ENCODE results near the gene COX6B1.
"Not testable (repeated sequence)": the region's sequence is repeated elsewhere in the genome, so short reads cannot be mapped to it uniquely, and the experiment has no call there.

The COX6B1 gene

GRCh38 chr19:35675589-35676140 is 27.5 kb downstream of the COX6B1 start:
- DNase-seq (ENCODE audit: low read depth), result no peak
- no peak for TF ChIP-seq CTCF (conservative IDR thresholded peaks at IDR 0.05; ENCODE audit: low read depth, low read length)
- H3K4me3 ChIP-seq (ENCODE audit: low read depth, low read length), result no peak overlapping the region

- no peak for DNase-seq (ENCODE audit: low read depth)
- no peak for TF ChIP-seq CTCF (conservative IDR thresholded peaks at IDR 0.05; ENCODE audit: low read depth, low read length)
- no peak overlapping the region for H3K4me3 ChIP-seq (ENCODE audit: low read depth, low read length)
Measured at GRCh38 chr19:35689836-35690235, 41.7 kb downstream of the COX6B1 start.

- not testable (repeated sequence) for H3K4me3 ChIP-seq (ENCODE audit: low read depth, low read length); DNase-seq (ENCODE audit: low read depth)
Measured at GRCh38 chr19:35691106-35691505, 43.0 kb downstream of the COX6B1 start.

GRCh38 chr19:35692010-35692409 is 43.9 kb downstream of the COX6B1 start:
- DNase-seq (ENCODE audit: low read depth), result no peak
- no peak overlapping the region for H3K4me3 ChIP-seq (ENCODE audit: low read depth, low read length)
- no peak for TF ChIP-seq CTCF (conservative IDR thresholded peaks at IDR 0.05; ENCODE audit: low read depth, low read length)

GRCh38 chr19:35693422-35693821 is 45.3 kb downstream of the COX6B1 start:
- H3K4me3 ChIP-seq (ENCODE audit: low read depth, low read length), result no peak overlapping the region
- TF ChIP-seq CTCF (conservative IDR thresholded peaks at IDR 0.05; ENCODE audit: low read depth, low read length), result no peak
- no peak for DNase-seq (ENCODE audit: low read depth)

GRCh38 chr19:35693835-35694599 is 45.9 kb downstream of the COX6B1 start:
- H3K4me3 ChIP-seq (ENCODE audit: low read depth, low read length), result no peak overlapping the region
- peak; percentile 98 for TF ChIP-seq CTCF (conservative IDR thresholded peaks at IDR 0.05; ENCODE audit: low read depth, low read length)
- peak; percentile 87 for DNase-seq (ENCODE audit: low read depth)

- no peak for DNase-seq (ENCODE audit: low read depth)
- H3K4me3 ChIP-seq (ENCODE audit: low read depth, low read length), result no peak overlapping the region
- no peak for TF ChIP-seq CTCF (conservative IDR thresholded peaks at IDR 0.05; ENCODE audit: low read depth, low read length)
Measured at GRCh38 chr19:35695895-35696422, 47.8 kb downstream of the COX6B1 start.

Data from choroid plexus epithelial cell (primary cell).